Measurements from ENCODE around the gene EFCAB11. TPM values are rescaled to one million over a fixed set of nuclear protein-coding genes. Genes with fewer than 3 reads are reported as not detected.

EFCAB11 gene
- polyA plus RNA-seq, 1 donor (not counting 4 experiments of a cell fraction or from before 2014, with no cell fraction given): 12.9 TPM

- FAIRE-seq (no peak), DNase-seq (ENCODE audit: low read depth, low spot score) (no peak)
- Histone ChIP-seq H3K4me3 (ENCODE audit: control insufficient read depth in 2 of 3, extremely low read depth in 1 of 3, insufficient read depth in 2 of 3, low read depth in 1 of 3, low read length in 3 of 3) (no peak overlapping the region), H3K4me2 (ENCODE audit: control insufficient read depth, extremely low read depth, insufficient read depth, low read depth, low read length) (no peak overlapping the region), H3K9ac (ENCODE audit: control insufficient read depth, extremely low read depth, insufficient read depth, low read length) (no peak overlapping the region), H3K27ac (ENCODE audit: control insufficient read depth, insufficient read depth, low read length) (no peak overlapping the region), H4K20me1 (ENCODE audit: control insufficient read depth, extremely low read depth, insufficient read depth, low read length) (no peaks in the 10 kb centered on the region), H3K36me3 (ENCODE audit: control insufficient read depth in 2 of 2, extremely low read depth in 1 of 2, insufficient read depth in 2 of 2, low read length in 2 of 2) (no peaks in the 10 kb centered on the region), H3K79me2 (ENCODE audit: control insufficient read depth, insufficient read depth, low read length) (no peaks in the 10 kb centered on the region), H2AFZ (ENCODE audit: control insufficient read depth, low read length) (no peak overlapping the region), H3K27me3 (ENCODE audit: control insufficient read depth, extremely low read depth, insufficient read depth, low read length) (no peaks in the 10 kb centered on the region), H3K9me3 (ENCODE audit: control insufficient read depth, low read depth, low read length) (no peaks in the 10 kb centered on the region), H3K9me1 (ENCODE audit: control insufficient read depth, extremely low read depth, insufficient read depth, low read length) (no peaks in the 10 kb centered on the region), H3K4me1 (ENCODE audit: control insufficient read depth, extremely low read depth, insufficient read depth, low read length) (no peaks in the 10 kb centered on the region)
- dilution Hi-C loops (cut with MboI; ENCODE audit: extremely low pct_ligation_motif_present, low sequenced_read_pairs): no loop called here
- TF ChIP-seq CTCF (optimal IDR thresholded peaks at IDR 0.05 in 1 of 3, IDR thresholded peaks at IDR 0.05 in 1 of 3, conservative IDR thresholded peaks at IDR 0.05 in 1 of 3; ENCODE audit: extremely low read depth in 1 of 3, insufficient read depth in 2 of 3, low read length in 3 of 3) (no peak), EZH2 (IDR thresholded peaks at IDR 0.05; ENCODE audit: low read length) (no peak)
Observed at GRCh38 chr14:89891055-89891454, 63.5 kb downstream of the EFCAB11 start.

- Histone ChIP-seq H3K4me3 (ENCODE audit: control insufficient read depth in 2 of 3, extremely low read depth in 1 of 3, insufficient read depth in 2 of 3, low read depth in 1 of 3, low read length in 3 of 3) (no peak overlapping the region), H3K9ac (ENCODE audit: control insufficient read depth, extremely low read depth, insufficient read depth, low read length) (no peak overlapping the region), H3K9me3 (ENCODE audit: control insufficient read depth, low read depth, low read length) (no peaks in the 10 kb centered on the region), H4K20me1 (ENCODE audit: control insufficient read depth, extremely low read depth, insufficient read depth, low read length) (no peaks in the 10 kb centered on the region), H3K9me1 (ENCODE audit: control insufficient read depth, extremely low read depth, insufficient read depth, low read length) (no peaks in the 10 kb centered on the region), H3K79me2 (ENCODE audit: control insufficient read depth, insufficient read depth, low read length) (no peaks in the 10 kb centered on the region), H3K36me3 (ENCODE audit: control insufficient read depth in 2 of 2, extremely low read depth in 1 of 2, insufficient read depth in 2 of 2, low read length in 2 of 2) (no peaks in the 10 kb centered on the region), H2AFZ (ENCODE audit: control insufficient read depth, low read length) (no peak overlapping the region), H3K27me3 (ENCODE audit: control insufficient read depth, extremely low read depth, insufficient read depth, low read length) (no peaks in the 10 kb centered on the region), H3K4me1 (ENCODE audit: control insufficient read depth, extremely low read depth, insufficient read depth, low read length) (no peaks in the 10 kb centered on the region), H3K27ac (ENCODE audit: control insufficient read depth, insufficient read depth, low read length) (no peak overlapping the region), H3K4me2 (ENCODE audit: control insufficient read depth, extremely low read depth, insufficient read depth, low read depth, low read length) (no peak overlapping the region)
- DNase-seq (ENCODE audit: low read depth, low spot score) (no peak), FAIRE-seq (no peak)
- dilution Hi-C loops (cut with MboI; ENCODE audit: extremely low pct_ligation_motif_present, low sequenced_read_pairs): no loop called here
- TF ChIP-seq CTCF (optimal IDR thresholded peaks at IDR 0.05 in 1 of 3, IDR thresholded peaks at IDR 0.05 in 1 of 3, conservative IDR thresholded peaks at IDR 0.05 in 1 of 3; ENCODE audit: extremely low read depth in 1 of 3, insufficient read depth in 2 of 3, low read length in 3 of 3) (no peak), EZH2 (IDR thresholded peaks at IDR 0.05; ENCODE audit: low read length) (no peak)
Observed at GRCh38 chr14:89890589-89890988, 63.9 kb downstream of the EFCAB11 start.
